ENCODE data around the gene CGB8.

DNA sequence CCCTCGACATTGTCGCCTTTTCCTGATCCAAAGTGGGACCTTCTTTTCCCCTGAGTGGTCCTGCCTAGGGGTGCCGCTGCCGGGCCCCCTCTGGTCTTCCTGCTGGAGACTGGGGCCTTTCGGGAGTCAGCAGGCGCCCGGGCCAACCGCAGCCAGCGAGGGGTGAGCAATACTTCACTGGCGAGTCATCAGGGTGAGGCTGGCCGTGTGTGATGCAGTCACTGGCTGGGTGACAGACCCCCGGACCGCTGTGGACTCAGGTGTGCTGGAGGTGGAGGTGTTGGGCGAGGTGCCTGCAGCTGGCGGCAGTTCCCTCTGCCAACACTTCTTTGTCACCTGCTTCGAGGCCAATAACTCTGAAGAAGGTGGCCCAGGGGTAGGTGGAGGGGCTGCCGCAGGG, 6.7 kb downstream of the CGB8 start:
- TF ChIP-seq, protein P1, sequence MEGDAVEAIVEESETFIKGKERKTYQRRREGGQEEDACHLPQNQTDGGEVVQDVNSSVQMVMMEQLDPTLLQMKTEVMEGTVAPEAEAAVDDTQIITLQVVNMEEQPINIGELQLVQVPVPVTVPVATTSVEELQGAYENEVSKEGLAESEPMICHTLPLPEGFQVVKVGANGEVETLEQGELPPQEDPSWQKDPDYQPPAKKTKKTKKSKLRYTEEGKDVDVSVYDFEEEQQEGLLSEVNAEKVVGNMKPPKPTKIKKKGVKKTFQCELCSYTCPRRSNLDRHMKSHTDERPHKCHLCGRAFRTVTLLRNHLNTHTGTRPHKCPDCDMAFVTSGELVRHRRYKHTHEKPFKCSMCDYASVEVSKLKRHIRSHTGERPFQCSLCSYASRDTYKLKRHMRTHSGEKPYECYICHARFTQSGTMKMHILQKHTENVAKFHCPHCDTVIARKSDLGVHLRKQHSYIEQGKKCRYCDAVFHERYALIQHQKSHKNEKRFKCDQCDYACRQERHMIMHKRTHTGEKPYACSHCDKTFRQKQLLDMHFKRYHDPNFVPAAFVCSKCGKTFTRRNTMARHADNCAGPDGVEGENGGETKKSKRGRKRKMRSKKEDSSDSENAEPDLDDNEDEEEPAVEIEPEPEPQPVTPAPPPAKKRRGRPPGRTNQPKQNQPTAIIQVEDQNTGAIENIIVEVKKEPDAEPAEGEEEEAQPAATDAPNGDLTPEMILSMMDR (IDR thresholded peaks at IDR 0.05) = no peak
- TF ChIP-seq POLR2A (IDR thresholded peaks at IDR 0.05) = no peak

All from body of pancreas (tissue), 4 donors.